Mesenchymal stem cell (in vitro differentiated cells and primary cell): ENCODE measurements around the gene NOTUM.
A peak's percentile ranks its signal among the peaks of the same experiment; 100 is the strongest.

Experiments used
- DNase-seq: peaks from one replicate; pipeline ENCODE4 v3.0.0-alpha.2; 2013
- H2AFZ ChIP-seq: one replicate; pipeline ENCODE4 v1.6.1; 2013; ENCODE audit warnings: low read depth, mild to moderate bottlenecking, control low read depth, inconsistent platforms, low read length, moderate library complexity
- H2AK5ac ChIP-seq: 2 replicates; pipeline ENCODE4 v1.6.1; 2013; ENCODE audit warnings: low read length, moderate library complexity, mild to moderate bottlenecking, inconsistent platforms; ENCODE audit not compliant: severe bottlenecking
- H2BK120ac ChIP-seq: one replicate; pipeline ENCODE4 v1.6.1; 2013; ENCODE audit warnings: low read depth, mild to moderate bottlenecking, inconsistent platforms, low read length, moderate library complexity
- H2BK12ac ChIP-seq, 2 experiments: one replicate each; pipeline ENCODE4 v1.6.1; 2013; ENCODE audit warnings: inconsistent platforms in 2 of 2, low read length in 2 of 2, mild to moderate bottlenecking in 2 of 2, moderate library complexity in 2 of 2, control low read depth in 1 of 2
- H2BK15ac ChIP-seq: one replicate; pipeline ENCODE4 v1.6.1; 2013; ENCODE audit warnings: mild to moderate bottlenecking, low read depth, inconsistent platforms; ENCODE audit not compliant: poor library complexity, severe bottlenecking
- H2BK5ac ChIP-seq: 2 replicates; pipeline ENCODE4 v1.6.1; 2013; ENCODE audit warnings: low read depth, mild to moderate bottlenecking, low read length, control low read depth, inconsistent platforms; ENCODE audit not compliant: poor library complexity, severe bottlenecking
- H3K14ac ChIP-seq, 2 experiments: one replicate each; pipeline ENCODE4 v1.6.1; 2013; ENCODE audit warnings: inconsistent platforms in 2 of 2, low read length in 2 of 2, control low read depth in 1 of 2, mild to moderate bottlenecking in 1 of 2, moderate library complexity in 1 of 2
- H3K18ac ChIP-seq, 2 experiments: one replicate each; pipeline ENCODE4 v1.6.1; 2013; ENCODE audit warnings: inconsistent platforms in 2 of 2, low read length in 2 of 2, control low read depth in 1 of 2, low read depth in 1 of 2, mild to moderate bottlenecking in 1 of 2
- H3K23ac ChIP-seq, 2 experiments: one replicate each; pipeline ENCODE4 v1.6.1; 2013; ENCODE audit warnings: inconsistent platforms in 2 of 2, low read length in 2 of 2, mild to moderate bottlenecking in 2 of 2, moderate library complexity in 2 of 2, control low read depth in 1 of 2
- H3K27ac ChIP-seq: 2 replicates; pipeline ENCODE4 v1.5.1; 2013; ENCODE audit warnings: mild to moderate bottlenecking, moderate library complexity, low read length, control low read depth, inconsistent platforms; ENCODE audit not compliant: poor library complexity, severe bottlenecking
- H3K27me3 ChIP-seq, 2 experiments: 2 replicates each; pipeline versions ENCODE4 v1.6.1 to v1.7.0; 2013; ENCODE audit warnings: low read length in 2 of 2, mild to moderate bottlenecking in 2 of 2, moderate library complexity in 2 of 2, control low read depth in 1 of 2, inconsistent platforms in 1 of 2; ENCODE audit not compliant: control insufficient read depth in 1 of 2, insufficient read depth in 1 of 2
- H3K36me3 ChIP-seq, 2 experiments: 2 replicates each; pipeline versions ENCODE4 v1.6.1 to v1.7.0; 2013; ENCODE audit warnings: low read length in 2 of 2, control low read depth in 1 of 2, inconsistent platforms in 1 of 2, low read depth in 1 of 2, mild to moderate bottlenecking in 1 of 2; ENCODE audit not compliant: insufficient read depth in 2 of 2, control insufficient read depth in 1 of 2
- H3K4ac ChIP-seq, 2 experiments: one replicate each; pipeline ENCODE4 v1.6.1; 2013; ENCODE audit warnings: inconsistent platforms in 2 of 2, low read length in 2 of 2, mild to moderate bottlenecking in 2 of 2, moderate library complexity in 2 of 2, control low read depth in 1 of 2, low read depth in 1 of 2
- H3K4me1 ChIP-seq: 2 replicates; pipeline ENCODE4 v1.6.1; 2013; ENCODE audit warnings: low read depth, low read length, control low read depth; ENCODE audit not compliant: control insufficient read depth, insufficient read depth
- H3K4me2 ChIP-seq: 2 replicates; pipeline ENCODE4 v1.6.1; 2013; ENCODE audit warnings: low read length, mild to moderate bottlenecking, inconsistent platforms; ENCODE audit not compliant: poor library complexity, severe bottlenecking
- H3K4me3 ChIP-seq, 2 experiments: 2 replicates each; pipeline versions ENCODE4 v1.5.1 to v1.7.0; 2013; ENCODE audit warnings: low read length in 2 of 2, mild to moderate bottlenecking in 2 of 2, control low read depth in 1 of 2, low read depth in 1 of 2; ENCODE audit not compliant: insufficient read depth in 1 of 2
- H3K79me1 ChIP-seq: replicated peaks from 2 replicates; pipeline ENCODE4 v1.6.1; 2013; ENCODE audit warnings: mild to moderate bottlenecking, control low read depth, low read length, inconsistent platforms; ENCODE audit not compliant: poor library complexity, severe bottlenecking
- H3K9ac ChIP-seq: 2 replicates; pipeline ENCODE4 v1.7.0; 2013; ENCODE audit warnings: mild to moderate bottlenecking, low read length, moderate library complexity
- H3K9me3 ChIP-seq: 2 replicates; pipeline ENCODE4 v1.7.0; 2013; ENCODE audit warnings: mild to moderate bottlenecking, low read length; ENCODE audit not compliant: control insufficient read depth
- H4K8ac ChIP-seq: one replicate; pipeline ENCODE4 v1.6.1; 2013; ENCODE audit warnings: inconsistent platforms, mild to moderate bottlenecking, low read length, moderate library complexity
- H4K91ac ChIP-seq: one replicate; pipeline ENCODE4 v1.6.1; 2013; ENCODE audit warnings: mild to moderate bottlenecking, low read length, inconsistent platforms
- WGBS: methylation state at CpG from one replicate; pipeline ENCODE4 v1.1.7; 2013; ENCODE audit warnings: mixed read lengths; 5-methylcytosine and 5-hydroxymethylcytosine counted together

Gene NOTUM

DNA sequence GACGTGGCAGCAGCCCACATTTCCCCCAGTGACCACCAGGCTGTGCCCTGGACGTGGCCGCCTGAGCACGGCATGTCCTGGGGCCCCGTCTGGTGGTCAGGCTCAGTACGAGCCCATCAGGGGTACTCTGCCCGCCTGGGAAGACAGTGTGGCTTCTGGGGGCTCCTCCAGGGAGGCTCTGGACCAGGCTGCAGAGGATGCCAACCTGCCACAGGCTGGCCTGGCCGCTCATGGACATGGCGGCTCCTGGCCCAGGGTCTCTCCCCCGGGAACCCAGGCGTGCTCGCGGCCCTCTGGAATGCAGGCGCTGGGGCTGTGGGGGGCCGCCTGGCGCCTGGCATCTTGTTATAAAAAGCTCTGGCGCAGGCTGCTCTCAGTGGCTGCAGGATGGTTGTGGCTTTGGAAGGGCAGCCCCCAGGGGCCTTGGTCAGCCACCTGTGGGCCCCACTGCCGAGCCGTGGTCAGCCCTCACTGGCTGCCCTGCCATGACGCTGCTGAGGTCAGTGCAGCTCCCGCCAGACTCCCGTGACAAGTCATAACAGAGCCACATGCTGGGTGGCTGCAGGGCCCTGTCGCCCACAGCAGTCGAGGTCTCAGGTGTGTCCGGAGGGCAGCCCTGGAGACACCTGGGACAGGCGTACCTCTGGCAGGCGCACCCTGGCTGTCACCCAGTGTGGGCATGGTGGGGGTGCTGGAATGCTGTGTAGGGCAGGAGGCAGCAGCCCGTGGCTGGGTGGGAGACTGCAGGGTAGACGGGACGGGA is 46.7 kb upstream of the NOTUM start:
- Histone ChIP-seq H3K9ac (no peak overlapping the region), H2AK5ac (peak overlapping the region; percentile 51), H3K4me3 (no peak overlapping the region), H3K27me3 (no peaks in the 10 kb centered on the region), H2AFZ (no peak overlapping the region), H4K8ac (peak overlapping the region; percentile 76), H3K36me3 (peaks cover 0 to 45% of the 10 kb centered on the region in 2 experiments), H3K9me3 (no peaks in the 10 kb centered on the region), H2BK5ac (peak overlapping the region; percentile 33), H3K14ac (peak overlapping the region in 1 of 2 experiments; percentile 36), H2BK120ac (no peak overlapping the region), H3K4me2 (peak overlapping the region; percentile 33), H3K4ac (no peak overlapping the region), H3K79me1 (peaks cover 6% of the 10 kb centered on the region), H3K18ac (no peak overlapping the region), H3K23ac (no peak overlapping the region), H2BK15ac (no peak overlapping the region), H2BK12ac (no peak overlapping the region), H3K27ac (no peak overlapping the region), H3K4me1 (peaks cover 62% of the 10 kb centered on the region), H4K91ac (peak overlapping the region; percentile 29)
- WGBS, result 87% methylated on average over 30 of the region's 30 CpGs
- DNase-seq, result no peak

- Histone ChIP-seq H3K27ac (no peak overlapping the region), H4K91ac (no peak overlapping the region)
Measured at GRCh38 chr17:82007228-82007494, 46.2 kb upstream of the NOTUM start.

DNA sequence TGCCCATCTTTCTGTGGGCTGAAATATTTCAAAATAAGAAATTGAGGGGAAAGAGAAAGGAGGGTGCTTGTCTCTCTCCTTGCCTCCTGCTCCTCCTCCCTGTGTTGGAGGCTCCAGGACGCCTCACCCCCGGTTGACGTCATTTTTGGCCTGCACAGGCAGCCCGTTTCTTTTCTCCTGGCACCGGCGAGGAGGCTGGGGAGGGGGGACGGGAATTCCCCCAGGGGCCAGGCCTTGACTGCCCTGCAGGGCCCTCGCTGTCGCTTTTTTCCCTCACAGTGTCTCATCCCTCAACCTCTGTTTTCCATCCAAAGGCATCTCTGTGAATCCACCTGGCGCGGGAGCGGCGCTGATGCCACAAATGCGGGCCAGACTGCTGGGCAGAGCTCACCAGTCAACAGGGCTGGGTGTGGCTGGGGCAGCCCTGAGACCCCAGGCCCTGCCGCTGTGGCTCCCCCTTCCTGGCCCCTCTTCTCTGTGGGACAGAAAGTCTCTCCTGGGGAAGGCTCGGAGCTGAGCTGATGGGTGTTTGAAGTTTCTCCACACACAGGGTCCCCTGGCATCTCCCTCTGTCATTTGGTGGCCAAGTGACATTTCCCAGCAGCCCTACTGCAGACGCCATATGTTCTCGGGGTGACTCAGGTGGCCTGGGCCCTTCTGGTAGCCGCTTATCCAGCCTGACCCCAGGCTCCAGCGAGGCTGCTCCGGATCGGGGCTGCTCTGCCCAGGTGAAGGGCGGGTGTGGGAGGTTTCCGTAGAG is 45.7 kb upstream of the NOTUM start:
- Histone ChIP-seq H2BK5ac (no peak overlapping the region), H2AFZ (no peak overlapping the region), H3K4ac (no peak overlapping the region), H2BK12ac (no peak overlapping the region), H3K27ac (no peak overlapping the region), H3K9me3 (no peaks in the 10 kb centered on the region), H3K9ac (no peak overlapping the region), H3K36me3 (peaks cover 0 to 35% of the 10 kb centered on the region in 2 experiments), H2BK15ac (no peak overlapping the region), H2BK120ac (no peak overlapping the region), H3K79me1 (peaks cover 6% of the 10 kb centered on the region), H3K4me2 (no peak overlapping the region), H4K8ac (no peak overlapping the region), H3K14ac (no peak overlapping the region), H4K91ac (no peak overlapping the region), H3K4me3 (no peak overlapping the region), H2AK5ac (peak overlapping the region; percentile 83), H3K4me1 (peaks cover 69% of the 10 kb centered on the region), H3K27me3 (no peaks in the 10 kb centered on the region), H3K23ac (no peak overlapping the region), H3K18ac (no peak overlapping the region)
- 88% methylated on average over 22 of the region's 24 CpGs for WGBS
- peak; percentile 27 for DNase-seq

More at GRCh38 chr17:82007228-82007494, 46.2 kb upstream of the NOTUM start:
- WGBS, result 89% methylated on average over 6 of the region's 6 CpGs
- no peak for DNase-seq
- H3K18ac ChIP-seq, result no peak overlapping the region
- H3K4ac ChIP-seq, result no peak overlapping the region
- peak overlapping the region in 1 of 2 experiments; percentile 36 for H3K14ac ChIP-seq
- no peak overlapping the region for H3K4me2 ChIP-seq
- H2BK12ac ChIP-seq, result no peak overlapping the region
- H2BK5ac ChIP-seq, result no peak overlapping the region
- H3K4me1 ChIP-seq, result peaks cover 65% of the 10 kb centered on the region
- peak overlapping the region; percentile 83 for H2AK5ac ChIP-seq
- H3K27me3 ChIP-seq, result no peaks in the 10 kb centered on the region
- no peak overlapping the region for H2BK120ac ChIP-seq
- peaks cover 0 to 40% of the 10 kb centered on the region in 2 experiments for H3K36me3 ChIP-seq
- no peak overlapping the region for H2AFZ ChIP-seq
- H3K4me3 ChIP-seq, result no peak overlapping the region
- no peak overlapping the region for H3K23ac ChIP-seq
- H4K8ac ChIP-seq, result no peak overlapping the region
- H3K9me3 ChIP-seq, result no peaks in the 10 kb centered on the region
- peaks cover 6% of the 10 kb centered on the region for H3K79me1 ChIP-seq
- no peak overlapping the region for H2BK15ac ChIP-seq
- H3K9ac ChIP-seq, result no peak overlapping the region

DNA sequence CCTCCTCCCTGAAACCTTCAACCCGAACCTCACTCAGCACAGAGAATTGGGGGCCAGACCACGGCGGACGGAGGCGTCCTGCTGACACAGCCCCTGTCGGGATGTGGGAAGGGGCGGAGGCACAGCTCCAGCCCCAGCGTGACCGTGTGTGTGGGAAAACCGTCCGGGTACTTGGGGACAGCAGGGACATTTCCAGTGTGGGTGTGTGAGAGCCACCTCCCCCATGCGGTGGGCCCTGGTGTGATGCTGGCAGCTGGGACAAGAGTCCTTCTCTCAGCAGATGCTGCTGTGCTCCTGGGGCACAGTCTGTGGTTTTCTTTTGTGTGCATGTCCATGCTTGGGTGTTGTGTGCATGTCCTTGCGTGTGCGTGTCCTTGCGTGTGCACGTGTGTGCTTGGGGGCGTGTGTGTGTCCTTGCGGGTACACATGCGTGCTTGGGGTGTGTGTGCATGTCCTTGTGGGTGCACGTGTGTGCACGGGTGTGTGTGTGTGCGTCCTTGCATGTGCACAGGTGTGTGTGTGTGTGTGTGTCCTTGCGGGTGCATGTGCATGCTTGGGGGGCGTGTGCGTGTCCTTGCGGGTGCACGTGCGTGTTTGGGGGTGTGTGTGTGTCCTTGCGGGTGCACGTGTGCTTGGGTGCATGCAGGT is 44.8 kb upstream of the NOTUM start:
- no peak overlapping the region for H3K27ac ChIP-seq
- H4K8ac ChIP-seq, result no peak overlapping the region
- H3K79me1 ChIP-seq, result peaks cover 14% of the 10 kb centered on the region
- H3K18ac ChIP-seq, result no peak overlapping the region
- H3K27me3 ChIP-seq, result no peaks in the 10 kb centered on the region
- no peak overlapping the region for H3K9ac ChIP-seq
- no peak overlapping the region for H2BK5ac ChIP-seq
- peak overlapping the region; percentile 18 for H2AK5ac ChIP-seq
- no peak for DNase-seq
- H4K91ac ChIP-seq, result peak overlapping the region; percentile 37
- no peaks in the 10 kb centered on the region for H3K9me3 ChIP-seq
- peaks cover 77% of the 10 kb centered on the region for H3K4me1 ChIP-seq
- no peak overlapping the region for H2BK15ac ChIP-seq
- no peak overlapping the region for H2BK120ac ChIP-seq
- no peak overlapping the region for H2AFZ ChIP-seq
- peak overlapping the region in 1 of 2 experiments; percentile 33 for H2BK12ac ChIP-seq
- H3K4me2 ChIP-seq, result no peak overlapping the region
- H3K4ac ChIP-seq, result no peak overlapping the region
- peak overlapping the region in 1 of 2 experiments; percentile 6 for H3K14ac ChIP-seq
- 95% methylated on average over 29 of the region's 30 CpGs for WGBS
- H3K23ac ChIP-seq, result no peak overlapping the region
- H3K36me3 ChIP-seq, result peaks cover 0 to 32% of the 10 kb centered on the region in 2 experiments
- H3K4me3 ChIP-seq, result no peak overlapping the region
